ENCODE results near the gene PEX11B. TPM values are rescaled to one million over a fixed set of nuclear protein-coding genes. Genes with fewer than 3 reads are reported as not detected.

The PEX11B gene
- total RNA-seq, 1 experiment from 2014 or later: 13.7 TPM

- H3K27me3 ChIP-seq (ENCODE audit: insufficient read depth, low read length): no peaks in the 10 kb centered on the region
- H3K56ac ChIP-seq (ENCODE audit: insufficient read length, low read depth, low read length): no peak overlapping the region
- H3K4me1 ChIP-seq (ENCODE audit: insufficient read depth, low read length): no peaks in the 10 kb centered on the region
- no peak overlapping the region for H2BK15ac ChIP-seq (ENCODE audit: low read depth, low read length)
- Mint-ChIP-seq H3K27ac (no peak overlapping the region), H3K4me1 (peaks cover 16 to 17% of the 10 kb centered on the region in 2 experiments), H3K9me3 (no peaks in the 10 kb centered on the region), H3K4me3 (peak overlapping the region; percentile 25 to 63; a peak in 3 of 5 replicates), H3K36me3 (ENCODE audit: insufficient read depth in 1 of 3, low read depth in 3 of 3) (peaks cover 0 to 8% (median 5%) of the 10 kb centered on the region in 3 experiments; a peak in 5 of 7 replicates), H3K27me3 (ENCODE audit: low read depth) (no peaks in the 10 kb centered on the region)
- H4K91ac ChIP-seq (ENCODE audit: insufficient read length, low read depth, low read length): no peak overlapping the region
- H3K9me3 ChIP-seq (ENCODE audit: control insufficient read depth, low read depth, low read length): no peaks in the 10 kb centered on the region
- no peak overlapping the region for H3K23ac ChIP-seq (ENCODE audit: insufficient read length, low read depth, low read length)
- H3K4ac ChIP-seq (ENCODE audit: low read depth, low read length): no peak overlapping the region
- no peak for DNase-seq
- peaks cover 10% of the 10 kb centered on the region for H3K23me2 ChIP-seq (ENCODE audit: insufficient read length, low read depth, low read length, poor library complexity, severe bottlenecking)
- no peak for TF ChIP-seq CTCF (conservative IDR thresholded peaks at IDR 0.05)
- no peak overlapping the region for H3K18ac ChIP-seq (ENCODE audit: insufficient read length, low read depth, low read length)
- H4K5ac ChIP-seq (ENCODE audit: insufficient read length, low read depth, low read length): no peak overlapping the region
- no peak overlapping the region for H3K27ac ChIP-seq (ENCODE audit: insufficient read length, low read depth, low read length)
- no peak overlapping the region for H3K14ac ChIP-seq (ENCODE audit: insufficient read depth, low read length)
- H2BK12ac ChIP-seq (ENCODE audit: insufficient read length, low read depth, low read length): no peak overlapping the region
- H4K8ac ChIP-seq (replicated peaks; ENCODE audit: insufficient read length, low read depth, low read length): no peak overlapping the region
- no CpG with 5 or more reads among the region's 5 CpGs for WGBS (ENCODE audit: extremely low coverage, insufficient read length, low lambda C conversion rate)
- no peak overlapping the region for H2BK120ac ChIP-seq (ENCODE audit: low read depth, low read length, poor library complexity, severe bottlenecking)
- no peak overlapping the region for H3T11ph ChIP-seq (ENCODE audit: low read length)
- H2BK5ac ChIP-seq (ENCODE audit: insufficient read length, low read length): no peak overlapping the region
- H3K9ac ChIP-seq (ENCODE audit: extremely low read depth, insufficient read length, low read length): no peak overlapping the region
- H2BK20ac ChIP-seq (ENCODE audit: low read depth, low read length, poor library complexity, severe bottlenecking): no peak overlapping the region
- H3K79me2 ChIP-seq (ENCODE audit: insufficient read depth, low read length): no peaks in the 10 kb centered on the region
- H4K20me1 ChIP-seq (ENCODE audit: control insufficient read depth, insufficient read depth, insufficient read length): no peaks in the 10 kb centered on the region
- no peaks in the 10 kb centered on the region for H3K79me1 ChIP-seq (ENCODE audit: insufficient read depth, low read depth, low read length, poor library complexity, severe bottlenecking)
- H3K4me2 ChIP-seq (ENCODE audit: insufficient read depth, insufficient read length, low read length): no peak overlapping the region
- no peak overlapping the region for H2AK5ac ChIP-seq (ENCODE audit: insufficient read length, low read length)
- no peak overlapping the region for H2AFZ ChIP-seq (ENCODE audit: low read length)
These were observed 1.8 kb downstream of the PEX11B start for GRCh38 chr1:145916745-145917144.

Measured in H9 (cell line).